ENCODE measurements around the gene LRRC38. TPM values are rescaled to one million over a fixed set of nuclear protein-coding genes. Genes with fewer than 3 reads are reported as not detected.
"Not testable (repeated sequence)": the region's sequence is repeated elsewhere in the genome, so short reads cannot be mapped to it uniquely, and the experiment has no call there.

The LRRC38 gene
- total RNA-seq, 1 experiment from 2014 or later: not detected

GRCh38 chr1:13439104-13439783 lies 74.6 kb downstream of the LRRC38 start:
- H3K4me3 ChIP-seq, H3K9me3 ChIP-seq, H3K36me3 ChIP-seq, H3K27me3 ChIP-seq, DNase-seq: not testable (repeated sequence)

- H3K9me3 ChIP-seq: no peaks in the 10 kb centered on the region
- H3K4me3 ChIP-seq: no peak overlapping the region
- no peak for DNase-seq
- no peaks in the 10 kb centered on the region for H3K27me3 ChIP-seq
- no peaks in the 10 kb centered on the region for H3K36me3 ChIP-seq
Observed at GRCh38 chr1:13435458-13435857, 78.3 kb downstream of the LRRC38 start.

- DNase-seq, H3K36me3 ChIP-seq, H3K27me3 ChIP-seq, H3K9me3 ChIP-seq, H3K4me3 ChIP-seq: not testable (repeated sequence)
Observed at GRCh38 chr1:13433694-13434358, 80.0 kb downstream of the LRRC38 start.

- no peaks in the 10 kb centered on the region for H3K36me3 ChIP-seq
- no peaks in the 10 kb centered on the region for H3K27me3 ChIP-seq
- DNase-seq: no peak
- H3K4me3 ChIP-seq: no peak overlapping the region
- no peaks in the 10 kb centered on the region for H3K9me3 ChIP-seq
Observed at GRCh38 chr1:13432251-13432650, 81.6 kb downstream of the LRRC38 start.

GRCh38 chr1:13430495-13430894 lies 83.3 kb downstream of the LRRC38 start:
- DNase-seq: no peak
- Histone ChIP-seq H3K36me3 (no peaks in the 10 kb centered on the region), H3K27me3 (no peaks in the 10 kb centered on the region), H3K9me3 (no peaks in the 10 kb centered on the region), H3K4me3 (no peak overlapping the region)

Other genes starting within 250 kb of the LRRC38 start
- gene PRAMEF8, start 228.9 kb downstream of the LRRC38 start, total RNA-seq (2014; rRNA removed; shearing (Covaris generic); ENCODE audit: low replicate concordance): not detected in 2 replicates
- not detected in 2 replicates for gene PRAMEF33, start 210.5 kb downstream of the LRRC38 start, total RNA-seq (2014; rRNA removed; shearing (Covaris generic); ENCODE audit: low replicate concordance)
- gene PRAMEF15, start 198.4 kb downstream of the LRRC38 start, total RNA-seq (2014; rRNA removed; shearing (Covaris generic); ENCODE audit: low replicate concordance): not detected in 2 replicates
- gene PRAMEF14, start 166.9 kb downstream of the LRRC38 start, total RNA-seq (2014; rRNA removed; shearing (Covaris generic); ENCODE audit: low replicate concordance): not detected in 2 replicates
- not detected in 2 replicates for gene PRAMEF19, start 142.1 kb downstream of the LRRC38 start, total RNA-seq (2014; rRNA removed; shearing (Covaris generic); ENCODE audit: low replicate concordance)
- not detected in 2 replicates for gene PRAMEF17, start 124.4 kb downstream of the LRRC38 start, total RNA-seq (2014; rRNA removed; shearing (Covaris generic); ENCODE audit: low replicate concordance)
- gene PRAMEF20, start 103.6 kb downstream of the LRRC38 start, total RNA-seq (2014; rRNA removed; shearing (Covaris generic); ENCODE audit: low replicate concordance): not detected in 2 replicates
- gene PDPN, start 69.8 kb upstream of the LRRC38 start, total RNA-seq (2014; rRNA removed; shearing (Covaris generic); ENCODE audit: low replicate concordance): 29.0 and 47.5 TPM in 2 replicates
- 0.79 and 2.1 TPM in 2 replicates for gene PRDM2, start 186.2 kb upstream of the LRRC38 start, total RNA-seq (2014; rRNA removed; shearing (Covaris generic); ENCODE audit: low replicate concordance)